ENCODE data around the gene PRR13. TPM values are rescaled to one million over a fixed set of nuclear protein-coding genes. Genes with fewer than 3 reads are reported as not detected.

The PRR13 gene
- polyA plus RNA-seq, 1 of the 3 experiments (the other 2 are of a cell fraction): 58.5 TPM

DNA sequence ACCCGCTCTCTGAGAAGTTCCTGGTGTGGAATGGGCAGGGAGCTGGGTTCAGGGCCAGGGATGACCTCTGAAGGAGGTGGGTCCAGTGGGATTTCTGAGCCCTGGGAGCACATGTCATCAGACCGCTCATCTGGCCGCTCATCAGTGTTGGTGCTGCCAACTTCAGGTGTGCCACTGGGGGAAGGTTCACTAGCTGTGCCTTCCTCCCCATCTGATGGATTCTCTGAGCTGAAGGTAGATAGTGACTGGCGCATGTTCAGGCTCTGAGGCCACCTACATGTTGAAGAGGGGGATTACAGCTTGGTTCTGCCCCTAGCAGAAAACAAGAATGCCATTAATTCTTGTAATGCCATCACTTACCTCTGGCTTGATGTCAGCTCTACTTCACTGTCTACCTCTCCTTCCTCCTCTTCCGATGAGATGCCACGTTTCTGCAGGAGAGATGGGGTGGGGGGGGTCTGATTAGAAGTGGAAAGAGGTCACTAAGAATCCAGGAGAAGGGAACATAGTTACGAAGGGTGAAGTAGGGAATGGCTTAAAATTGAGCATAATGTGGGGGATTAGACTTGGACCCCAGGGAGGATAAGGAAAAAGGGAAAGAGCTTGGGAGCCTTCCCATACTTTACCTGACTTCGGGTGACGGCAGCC is 40.5 kb downstream of the PRR13 start:
- peaks cover 64% of the 10 kb centered on the region for H4K20me1 ChIP-seq (ENCODE audit: insufficient read depth)
- ChIA-PET CTCF (interaction anchor here (0.7 to 3.2 kb wide), 17 partner anchors 9 to 160 kb away, joined by 3 to 25 read pairs (median 4); partner anchors contain the start of genes AAAS, MAP3K12 and TARBP2), POLR2A (interaction anchor here (0.7 to 4.4 kb wide), 8 partner anchors 9 to 27 kb away, joined by 3 to 28 read pairs (median 6); partner anchors contain the start of genes MAP3K12 and TARBP2)
- H3K79me2 ChIP-seq (ENCODE audit: insufficient read depth): peaks cover 28% of the 10 kb centered on the region; the same call in 1 of the 2 replicates
- no peak for TF ChIP-seq TAF1 (IDR thresholded peaks at IDR 0.05; ENCODE audit: borderline replicate concordance, low read depth, low read length)
- TF ChIP-seq, protein P1, sequence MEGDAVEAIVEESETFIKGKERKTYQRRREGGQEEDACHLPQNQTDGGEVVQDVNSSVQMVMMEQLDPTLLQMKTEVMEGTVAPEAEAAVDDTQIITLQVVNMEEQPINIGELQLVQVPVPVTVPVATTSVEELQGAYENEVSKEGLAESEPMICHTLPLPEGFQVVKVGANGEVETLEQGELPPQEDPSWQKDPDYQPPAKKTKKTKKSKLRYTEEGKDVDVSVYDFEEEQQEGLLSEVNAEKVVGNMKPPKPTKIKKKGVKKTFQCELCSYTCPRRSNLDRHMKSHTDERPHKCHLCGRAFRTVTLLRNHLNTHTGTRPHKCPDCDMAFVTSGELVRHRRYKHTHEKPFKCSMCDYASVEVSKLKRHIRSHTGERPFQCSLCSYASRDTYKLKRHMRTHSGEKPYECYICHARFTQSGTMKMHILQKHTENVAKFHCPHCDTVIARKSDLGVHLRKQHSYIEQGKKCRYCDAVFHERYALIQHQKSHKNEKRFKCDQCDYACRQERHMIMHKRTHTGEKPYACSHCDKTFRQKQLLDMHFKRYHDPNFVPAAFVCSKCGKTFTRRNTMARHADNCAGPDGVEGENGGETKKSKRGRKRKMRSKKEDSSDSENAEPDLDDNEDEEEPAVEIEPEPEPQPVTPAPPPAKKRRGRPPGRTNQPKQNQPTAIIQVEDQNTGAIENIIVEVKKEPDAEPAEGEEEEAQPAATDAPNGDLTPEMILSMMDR (IDR thresholded peaks at IDR 0.05): peak; percentile 34
- peak; percentile 60 for DNase-seq
- peaks cover 73 to 79% of the 10 kb centered on the region in 2 experiments for H3K36me3 ChIP-seq (replicated peaks in 1 of 2; ENCODE audit: control insufficient read depth in 1 of 2, insufficient read depth in 2 of 2, low read length in 1 of 2)
- peak overlapping the region in 1 of 2 experiments; percentile 50; a peak in 3 of 4 replicates for H3K27ac ChIP-seq (ENCODE audit: low read depth in 2 of 2, low read length in 1 of 2)
- H3K9ac ChIP-seq: no peak overlapping the region
- H2AFZ ChIP-seq (ENCODE audit: low read depth): no peak overlapping the region
- no peaks in the 10 kb centered on the region for H3K9me3 ChIP-seq
- H3K4me3 ChIP-seq (ENCODE audit: low read depth in 2 of 2, low read length in 1 of 2): no peak overlapping the region
- 84% methylated on average over 9 of the region's 9 CpGs for WGBS (ENCODE audit: low lambda C conversion rate)
- H3K9me2 ChIP-seq: no peaks in the 10 kb centered on the region
- H3K4me1 ChIP-seq (ENCODE audit: control insufficient read depth in 1 of 2, insufficient read depth in 2 of 2, low read depth in 1 of 2, low read length in 1 of 2): peaks cover 0 to 5% of the 10 kb centered on the region in 2 experiments; a peak in 2 of 4 replicates
- H3K27me3 ChIP-seq (ENCODE audit: insufficient read depth): no peaks in the 10 kb centered on the region
- H3F3A ChIP-seq (replicated peaks; ENCODE audit: insufficient read depth): peaks cover 73% of the 10 kb centered on the region
- no peak overlapping the region for H3K4me2 ChIP-seq

DNA sequence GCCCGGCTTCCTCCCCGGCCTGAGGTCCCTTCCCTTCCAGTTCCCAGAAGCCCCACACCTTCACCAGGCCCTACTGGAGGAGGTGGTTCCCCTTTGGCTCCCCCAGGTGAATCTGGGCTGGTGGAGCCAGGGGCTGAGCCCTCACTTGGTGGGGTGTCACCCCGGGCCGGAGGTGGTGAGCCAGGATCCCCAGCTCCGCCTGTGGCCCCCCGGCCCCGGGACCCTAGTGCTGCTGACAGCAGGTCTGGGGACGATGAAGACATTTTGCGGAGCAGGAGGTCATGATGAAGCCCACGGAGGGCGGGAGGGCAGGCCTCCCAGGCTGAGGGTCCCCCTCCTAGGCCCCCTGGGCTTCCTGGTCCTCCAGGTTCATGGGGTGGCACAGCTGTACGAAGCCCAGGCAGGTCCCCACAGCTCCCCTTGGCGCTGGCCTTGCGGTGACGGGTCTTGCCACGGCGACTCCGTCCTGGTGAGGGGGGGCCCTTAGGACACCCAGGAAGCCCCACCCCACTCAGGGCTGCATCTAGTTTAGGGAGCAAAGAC is 41.2 kb downstream of the PRR13 start:
- Histone ChIP-seq H3K36me3 (replicated peaks in 1 of 2; ENCODE audit: control insufficient read depth in 1 of 2, insufficient read depth in 2 of 2, low read length in 1 of 2) (peaks cover 71 to 76% of the 10 kb centered on the region in 2 experiments), H2AFZ (ENCODE audit: low read depth) (no peak overlapping the region), H3K27ac (ENCODE audit: low read depth in 2 of 2, low read length in 1 of 2) (peak overlapping the region in 1 of 2 experiments; percentile 50; a peak in 2 of 4 replicates), H4K20me1 (ENCODE audit: insufficient read depth) (peaks cover 58% of the 10 kb centered on the region), H3K4me1 (ENCODE audit: control insufficient read depth in 1 of 2, insufficient read depth in 2 of 2, low read depth in 1 of 2, low read length in 1 of 2) (peaks cover 0 to 5% of the 10 kb centered on the region in 2 experiments; a peak in 2 of 4 replicates), H3K27me3 (ENCODE audit: insufficient read depth) (no peaks in the 10 kb centered on the region), H3K79me2 (ENCODE audit: insufficient read depth) (peaks cover 28% of the 10 kb centered on the region; the same call in 1 of the 2 replicates), H3K4me3 (ENCODE audit: low read depth in 2 of 2, low read length in 1 of 2) (no peak overlapping the region), H3F3A (replicated peaks; ENCODE audit: insufficient read depth) (peaks cover 67% of the 10 kb centered on the region), H3K9me3 (no peaks in the 10 kb centered on the region), H3K9ac (no peak overlapping the region), H3K4me2 (no peak overlapping the region), H3K9me2 (no peaks in the 10 kb centered on the region)
- ChIA-PET POLR2A (interaction anchor here (0.8 to 4.4 kb wide), 7 partner anchors 9 to 28 kb away, joined by 3 to 28 read pairs (median 6); partner anchors contain the start of gene TARBP2), CTCF (interaction anchor here (1.0 to 3.2 kb wide), 11 partner anchors 9 to 161 kb away, joined by 3 to 25 read pairs (median 5); partner anchors contain the start of genes AAAS and MAP3K12)
- no peak for DNase-seq
- TF ChIP-seq, protein P2, sequence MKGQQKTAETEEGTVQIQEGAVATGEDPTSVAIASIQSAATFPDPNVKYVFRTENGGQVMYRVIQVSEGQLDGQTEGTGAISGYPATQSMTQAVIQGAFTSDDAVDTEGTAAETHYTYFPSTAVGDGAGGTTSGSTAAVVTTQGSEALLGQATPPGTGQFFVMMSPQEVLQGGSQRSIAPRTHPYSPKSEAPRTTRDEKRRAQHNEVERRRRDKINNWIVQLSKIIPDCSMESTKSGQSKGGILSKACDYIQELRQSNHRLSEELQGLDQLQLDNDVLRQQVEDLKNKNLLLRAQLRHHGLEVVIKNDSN (IDR thresholded peaks at IDR 0.05; ENCODE audit: borderline replicate concordance, low read depth): no peak
- TF ChIP-seq CHD2 (IDR thresholded peaks at IDR 0.05; ENCODE audit: low read length, partially characterized antibody) (no peak), TEAD4 (IDR thresholded peaks at IDR 0.05; ENCODE audit: borderline replicate concordance, insufficient read depth) (no peak), FOXJ3 (CRISPR knock-in tag; IDR thresholded peaks at IDR 0.05) (no peak), NFIC (IDR thresholded peaks at IDR 0.05; ENCODE audit: borderline replicate concordance) (no peak), MXI1 (IDR thresholded peaks at IDR 0.05; ENCODE audit: low read depth, low read length) (no peak), POLR2AphosphoS5 (IDR thresholded peaks at IDR 0.05; ENCODE audit: low read depth, low read length) (no peak; the same call in 1 of the 2 replicates), EZH2phosphoT487 (IDR thresholded peaks at IDR 0.05; ENCODE audit: borderline replicate concordance, low read depth) (no peak), RCOR1 (IDR thresholded peaks at IDR 0.05; ENCODE audit: low read length) (no peak), NRF1 (IDR thresholded peaks at IDR 0.05; ENCODE audit: low read depth, low read length) (no peak), GABPA (IDR thresholded peaks at IDR 0.05; ENCODE audit: low read depth) (no peak)
- TF ChIP-seq, protein P3, sequence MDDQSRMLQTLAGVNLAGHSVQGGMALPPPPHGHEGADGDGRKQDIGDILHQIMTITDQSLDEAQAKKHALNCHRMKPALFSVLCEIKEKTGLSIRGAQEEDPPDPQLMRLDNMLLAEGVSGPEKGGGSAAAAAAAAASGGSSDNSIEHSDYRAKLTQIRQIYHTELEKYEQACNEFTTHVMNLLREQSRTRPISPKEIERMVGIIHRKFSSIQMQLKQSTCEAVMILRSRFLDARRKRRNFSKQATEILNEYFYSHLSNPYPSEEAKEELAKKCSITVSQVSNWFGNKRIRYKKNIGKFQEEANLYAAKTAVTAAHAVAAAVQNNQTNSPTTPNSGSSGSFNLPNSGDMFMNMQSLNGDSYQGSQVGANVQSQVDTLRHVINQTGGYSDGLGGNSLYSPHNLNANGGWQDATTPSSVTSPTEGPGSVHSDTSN (IDR thresholded peaks at IDR 0.05): no peak
- TF ChIP-seq, protein P1 (IDR thresholded peaks at IDR 0.05): no peak
- TF ChIP-seq, protein P4, sequence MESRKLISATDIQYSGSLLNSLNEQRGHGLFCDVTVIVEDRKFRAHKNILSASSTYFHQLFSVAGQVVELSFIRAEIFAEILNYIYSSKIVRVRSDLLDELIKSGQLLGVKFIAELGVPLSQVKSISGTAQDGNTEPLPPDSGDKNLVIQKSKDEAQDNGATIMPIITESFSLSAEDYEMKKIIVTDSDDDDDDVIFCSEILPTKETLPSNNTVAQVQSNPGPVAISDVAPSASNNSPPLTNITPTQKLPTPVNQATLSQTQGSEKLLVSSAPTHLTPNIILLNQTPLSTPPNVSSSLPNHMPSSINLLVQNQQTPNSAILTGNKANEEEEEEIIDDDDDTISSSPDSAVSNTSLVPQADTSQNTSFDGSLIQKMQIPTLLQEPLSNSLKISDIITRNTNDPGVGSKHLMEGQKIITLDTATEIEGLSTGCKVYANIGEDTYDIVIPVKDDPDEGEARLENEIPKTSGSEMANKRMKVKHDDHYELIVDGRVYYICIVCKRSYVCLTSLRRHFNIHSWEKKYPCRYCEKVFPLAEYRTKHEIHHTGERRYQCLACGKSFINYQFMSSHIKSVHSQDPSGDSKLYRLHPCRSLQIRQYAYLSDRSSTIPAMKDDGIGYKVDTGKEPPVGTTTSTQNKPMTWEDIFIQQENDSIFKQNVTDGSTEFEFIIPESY (IDR thresholded peaks at IDR 0.05; ENCODE audit: borderline replicate concordance, low read depth): no peak
- WGBS (ENCODE audit: low lambda C conversion rate): 94% methylated on average over 11 of the region's 18 CpGs
